ENCODE data around the gene NUMA1. TPM values are rescaled to one million over a fixed set of nuclear protein-coding genes. Genes with fewer than 3 reads are reported as not detected.
A peak's percentile ranks its signal among the peaks of the same experiment; 100 is the strongest.

Gene NUMA1
- total and polyA plus RNA-seq, 2 of the 13 experiments (the other 11 are each of a cell fraction or from before 2014, with no cell fraction given): 57.3 to 60.2 TPM

DNA sequence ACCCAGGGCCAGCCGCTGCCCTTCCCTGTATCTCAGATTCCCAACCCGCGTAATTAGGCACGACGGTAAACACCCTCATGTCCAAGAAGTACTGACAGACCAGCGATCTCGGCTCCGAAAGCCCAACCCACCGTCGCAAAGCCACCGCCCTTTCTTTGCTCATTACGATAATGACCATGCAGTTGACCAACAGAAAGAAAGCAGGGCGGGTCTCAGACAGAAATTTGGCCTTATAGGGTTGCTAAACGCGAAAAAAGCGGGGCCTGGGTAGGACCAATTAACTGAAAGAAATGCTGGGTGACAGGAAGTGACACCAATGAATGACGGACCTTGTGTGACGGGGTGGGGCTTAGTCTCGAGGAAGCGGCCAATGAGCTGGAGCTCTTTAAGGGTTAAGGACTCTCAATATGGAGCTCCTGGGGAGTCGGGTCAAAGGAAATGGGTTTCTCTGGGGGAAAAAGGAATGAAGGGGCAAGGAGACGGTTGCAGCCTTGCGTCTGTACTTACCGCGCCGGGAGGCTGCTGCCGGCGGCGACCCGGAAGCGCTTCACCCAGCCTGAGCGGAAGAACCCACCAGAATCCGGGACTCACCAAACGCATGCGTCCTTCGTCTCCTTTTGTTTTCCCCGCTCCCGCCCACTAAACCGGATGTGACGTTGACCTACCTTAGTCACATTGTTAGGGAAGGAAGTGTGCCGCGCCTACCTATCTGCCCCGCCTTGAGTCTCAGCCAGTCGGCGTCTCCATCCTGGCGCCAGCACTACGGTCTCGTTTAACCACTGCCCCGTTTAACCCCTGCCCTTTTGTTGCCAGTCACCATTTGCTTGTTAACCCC is 32.0 kb upstream of the NUMA1 start, which contains the start of gene ANAPC15 (continued):
- TF ChIP-seq, protein P1, sequence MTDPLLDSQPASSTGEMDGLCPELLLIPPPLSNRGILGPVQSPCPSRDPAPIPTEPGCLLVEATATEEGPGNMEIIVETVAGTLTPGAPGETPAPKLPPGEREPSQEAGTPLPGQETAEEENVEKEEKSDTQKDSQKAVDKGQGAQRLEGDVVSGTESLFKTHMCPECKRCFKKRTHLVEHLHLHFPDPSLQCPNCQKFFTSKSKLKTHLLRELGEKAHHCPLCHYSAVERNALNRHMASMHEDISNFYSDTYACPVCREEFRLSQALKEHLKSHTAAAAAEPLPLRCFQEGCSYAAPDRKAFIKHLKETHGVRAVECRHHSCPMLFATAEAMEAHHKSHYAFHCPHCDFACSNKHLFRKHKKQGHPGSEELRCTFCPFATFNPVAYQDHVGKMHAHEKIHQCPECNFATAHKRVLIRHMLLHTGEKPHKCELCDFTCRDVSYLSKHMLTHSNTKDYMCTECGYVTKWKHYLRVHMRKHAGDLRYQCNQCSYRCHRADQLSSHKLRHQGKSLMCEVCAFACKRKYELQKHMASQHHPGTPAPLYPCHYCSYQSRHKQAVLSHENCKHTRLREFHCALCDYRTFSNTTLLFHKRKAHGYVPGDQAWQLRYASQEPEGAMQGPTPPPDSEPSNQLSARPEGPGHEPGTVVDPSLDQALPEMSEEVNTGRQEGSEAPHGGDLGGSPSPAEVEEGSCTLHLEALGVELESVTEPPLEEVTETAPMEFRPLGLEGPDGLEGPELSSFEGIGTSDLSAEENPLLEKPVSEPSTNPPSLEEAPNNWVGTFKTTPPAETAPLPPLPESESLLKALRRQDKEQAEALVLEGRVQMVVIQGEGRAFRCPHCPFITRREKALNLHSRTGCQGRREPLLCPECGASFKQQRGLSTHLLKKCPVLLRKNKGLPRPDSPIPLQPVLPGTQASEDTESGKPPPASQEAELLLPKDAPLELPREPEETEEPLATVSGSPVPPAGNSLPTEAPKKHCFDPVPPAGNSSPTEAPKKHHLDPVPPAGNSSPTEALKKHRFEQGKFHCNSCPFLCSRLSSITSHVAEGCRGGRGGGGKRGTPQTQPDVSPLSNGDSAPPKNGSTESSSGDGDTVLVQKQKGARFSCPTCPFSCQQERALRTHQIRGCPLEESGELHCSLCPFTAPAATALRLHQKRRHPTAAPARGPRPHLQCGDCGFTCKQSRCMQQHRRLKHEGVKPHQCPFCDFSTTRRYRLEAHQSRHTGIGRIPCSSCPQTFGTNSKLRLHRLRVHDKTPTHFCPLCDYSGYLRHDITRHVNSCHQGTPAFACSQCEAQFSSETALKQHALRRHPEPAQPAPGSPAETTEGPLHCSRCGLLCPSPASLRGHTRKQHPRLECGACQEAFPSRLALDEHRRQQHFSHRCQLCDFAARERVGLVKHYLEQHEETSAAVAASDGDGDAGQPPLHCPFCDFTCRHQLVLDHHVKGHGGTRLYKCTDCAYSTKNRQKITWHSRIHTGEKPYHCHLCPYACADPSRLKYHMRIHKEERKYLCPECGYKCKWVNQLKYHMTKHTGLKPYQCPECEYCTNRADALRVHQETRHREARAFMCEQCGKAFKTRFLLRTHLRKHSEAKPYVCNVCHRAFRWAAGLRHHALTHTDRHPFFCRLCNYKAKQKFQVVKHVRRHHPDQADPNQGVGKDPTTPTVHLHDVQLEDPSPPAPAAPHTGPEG (CRISPR knock-in tag; IDR thresholded peaks at IDR 0.05): 0 out of 2 replicates have a peak, but pooled peaks have one; percentile 13
- TF ChIP-seq HMGA1 (CRISPR knock-in tag; conservative IDR thresholded peaks at IDR 0.05): no peak
- peak; percentile 94 for TF ChIP-seq YEATS2 (CRISPR knock-in tag; IDR thresholded peaks at IDR 0.05; ENCODE audit: borderline replicate concordance)
- TF ChIP-seq, protein P2, sequence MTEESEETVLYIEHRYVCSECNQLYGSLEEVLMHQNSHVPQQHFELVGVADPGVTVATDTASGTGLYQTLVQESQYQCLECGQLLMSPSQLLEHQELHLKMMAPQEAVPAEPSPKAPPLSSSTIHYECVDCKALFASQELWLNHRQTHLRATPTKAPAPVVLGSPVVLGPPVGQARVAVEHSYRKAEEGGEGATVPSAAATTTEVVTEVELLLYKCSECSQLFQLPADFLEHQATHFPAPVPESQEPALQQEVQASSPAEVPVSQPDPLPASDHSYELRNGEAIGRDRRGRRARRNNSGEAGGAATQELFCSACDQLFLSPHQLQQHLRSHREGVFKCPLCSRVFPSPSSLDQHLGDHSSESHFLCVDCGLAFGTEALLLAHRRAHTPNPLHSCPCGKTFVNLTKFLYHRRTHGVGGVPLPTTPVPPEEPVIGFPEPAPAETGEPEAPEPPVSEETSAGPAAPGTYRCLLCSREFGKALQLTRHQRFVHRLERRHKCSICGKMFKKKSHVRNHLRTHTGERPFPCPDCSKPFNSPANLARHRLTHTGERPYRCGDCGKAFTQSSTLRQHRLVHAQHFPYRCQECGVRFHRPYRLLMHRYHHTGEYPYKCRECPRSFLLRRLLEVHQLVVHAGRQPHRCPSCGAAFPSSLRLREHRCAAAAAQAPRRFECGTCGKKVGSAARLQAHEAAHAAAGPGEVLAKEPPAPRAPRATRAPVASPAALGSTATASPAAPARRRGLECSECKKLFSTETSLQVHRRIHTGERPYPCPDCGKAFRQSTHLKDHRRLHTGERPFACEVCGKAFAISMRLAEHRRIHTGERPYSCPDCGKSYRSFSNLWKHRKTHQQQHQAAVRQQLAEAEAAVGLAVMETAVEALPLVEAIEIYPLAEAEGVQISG (CRISPR knock-in tag; IDR thresholded peaks at IDR 0.05): peak; percentile 76
- TF ChIP-seq, protein P3, sequence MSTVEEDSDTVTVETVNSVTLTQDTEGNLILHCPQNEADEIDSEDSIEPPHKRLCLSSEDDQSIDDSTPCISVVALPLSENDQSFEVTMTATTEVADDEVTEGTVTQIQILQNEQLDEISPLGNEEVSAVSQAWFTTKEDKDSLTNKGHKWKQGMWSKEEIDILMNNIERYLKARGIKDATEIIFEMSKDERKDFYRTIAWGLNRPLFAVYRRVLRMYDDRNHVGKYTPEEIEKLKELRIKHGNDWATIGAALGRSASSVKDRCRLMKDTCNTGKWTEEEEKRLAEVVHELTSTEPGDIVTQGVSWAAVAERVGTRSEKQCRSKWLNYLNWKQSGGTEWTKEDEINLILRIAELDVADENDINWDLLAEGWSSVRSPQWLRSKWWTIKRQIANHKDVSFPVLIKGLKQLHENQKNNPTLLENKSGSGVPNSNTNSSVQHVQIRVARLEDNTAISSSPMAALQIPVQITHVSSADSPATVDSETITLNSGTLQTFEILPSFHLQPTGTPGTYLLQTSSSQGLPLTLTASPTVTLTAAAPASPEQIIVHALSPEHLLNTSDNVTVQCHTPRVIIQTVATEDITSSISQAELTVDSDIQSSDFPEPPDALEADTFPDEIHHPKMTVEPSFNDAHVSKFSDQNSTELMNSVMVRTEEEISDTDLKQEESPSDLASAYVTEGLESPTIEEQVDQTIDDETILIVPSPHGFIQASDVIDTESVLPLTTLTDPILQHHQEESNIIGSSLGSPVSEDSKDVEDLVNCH (CRISPR knock-in tag; IDR thresholded peaks at IDR 0.05): peak; percentile 96; the same call in 1 of the 2 replicates
- no peak for TF ChIP-seq ZNF768 (CRISPR knock-in tag; IDR thresholded peaks at IDR 0.05)
- no peak for TF ChIP-seq RBM39 (IDR thresholded peaks at IDR 0.05; ENCODE audit: low read depth, low read length, poor library complexity, severe bottlenecking)
- TF ChIP-seq, protein P4, sequence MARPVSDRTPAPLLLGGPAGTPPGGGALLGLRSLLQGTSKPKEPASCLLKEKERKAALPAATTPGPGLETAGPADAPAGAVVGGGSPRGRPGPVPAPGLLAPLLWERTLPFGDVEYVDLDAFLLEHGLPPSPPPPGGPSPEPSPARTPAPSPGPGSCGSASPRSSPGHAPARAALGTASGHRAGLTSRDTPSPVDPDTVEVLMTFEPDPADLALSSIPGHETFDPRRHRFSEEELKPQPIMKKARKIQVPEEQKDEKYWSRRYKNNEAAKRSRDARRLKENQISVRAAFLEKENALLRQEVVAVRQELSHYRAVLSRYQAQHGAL (CRISPR knock-in tag; IDR thresholded peaks at IDR 0.05; ENCODE audit: not compliant biosample characterization): no peak
- peak; percentile 97 for TF ChIP-seq GABPA (IDR thresholded peaks at IDR 0.05; ENCODE audit: low read depth, low read length)
- TF ChIP-seq GABPA (CRISPR knock-in tag; IDR thresholded peaks at IDR 0.05; ENCODE audit: low read depth): peak; percentile 98
- peak; percentile 94 for TF ChIP-seq CREM (IDR thresholded peaks at IDR 0.05)
- TF ChIP-seq CREM (CRISPR knock-in tag; IDR thresholded peaks at IDR 0.05): no peak
- peak; percentile 76; the same call in 1 of the 2 replicates for TF ChIP-seq FOXK1 (CRISPR knock-in tag; IDR thresholded peaks at IDR 0.05; ENCODE audit: borderline replicate concordance, low read depth)
- peak; percentile 86 for TF ChIP-seq ATF1 (CRISPR knock-in tag; IDR thresholded peaks at IDR 0.05)
- TF ChIP-seq PHF21A (CRISPR knock-in tag; IDR thresholded peaks at IDR 0.05): peak; percentile 79; the same call in 1 of the 2 replicates
- TF ChIP-seq PHF5A (CRISPR knock-in tag; IDR thresholded peaks at IDR 0.05; ENCODE audit: low read depth, unreplicated experiment): peak; percentile 22
- peak; percentile 69; the same call in 1 of the 2 replicates for TF ChIP-seq ZNF747 (CRISPR knock-in tag; IDR thresholded peaks at IDR 0.05; ENCODE audit: borderline replicate concordance)
